ENCODE data around the gene HES1.

DNA sequence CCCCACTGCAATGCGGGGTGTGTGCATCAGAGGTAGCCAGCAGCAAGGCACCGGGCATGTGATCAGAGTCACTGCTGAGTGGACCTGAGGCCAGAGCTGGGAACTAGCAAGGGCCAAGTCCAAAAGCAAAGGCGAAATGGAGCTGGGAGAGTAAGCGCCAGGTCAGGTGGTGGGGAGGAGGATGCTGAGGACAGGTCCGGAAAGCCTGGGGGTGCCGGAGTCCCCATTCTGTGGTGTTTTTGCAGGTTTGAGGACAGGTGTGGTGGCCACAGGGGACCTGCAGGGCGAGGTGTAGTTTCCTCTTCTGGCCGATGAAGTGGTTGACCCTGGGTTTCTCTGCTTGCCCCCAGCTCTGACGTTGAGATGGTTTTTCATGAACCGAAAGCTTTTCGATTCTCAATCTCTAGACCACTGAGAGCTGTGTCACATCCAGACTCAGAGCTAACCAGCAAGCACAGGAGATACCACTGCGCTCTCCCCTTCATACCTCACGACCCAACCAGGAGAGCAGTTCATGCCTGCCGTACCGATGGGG is 35.0 kb upstream of the HES1 start:
- TF ChIP-seq EZH2 (IDR thresholded peaks at IDR 0.05) (no peak), POLR2AphosphoS5 (IDR thresholded peaks at IDR 0.05; ENCODE audit: borderline replicate concordance, low read depth, low read length) (no peak), FOXP2 (optimal IDR thresholded peaks at IDR 0.05; ENCODE audit: control extremely low read depth, extremely low read length, insufficient read depth) (no peak)

All from SK-N-MC (cell line).